ENCODE measurements around the gene RLF. TPM values are rescaled to one million over a fixed set of nuclear protein-coding genes. Genes with fewer than 3 reads are reported as not detected.
"Not testable (repeated sequence)": the region's sequence is repeated elsewhere in the genome, so short reads cannot be mapped to it uniquely, and the experiment has no call there.

The RLF gene
- total RNA-seq, 4 donors from 2014 or later: 13.7 to 27.7 (median 21.7) TPM

DNA sequence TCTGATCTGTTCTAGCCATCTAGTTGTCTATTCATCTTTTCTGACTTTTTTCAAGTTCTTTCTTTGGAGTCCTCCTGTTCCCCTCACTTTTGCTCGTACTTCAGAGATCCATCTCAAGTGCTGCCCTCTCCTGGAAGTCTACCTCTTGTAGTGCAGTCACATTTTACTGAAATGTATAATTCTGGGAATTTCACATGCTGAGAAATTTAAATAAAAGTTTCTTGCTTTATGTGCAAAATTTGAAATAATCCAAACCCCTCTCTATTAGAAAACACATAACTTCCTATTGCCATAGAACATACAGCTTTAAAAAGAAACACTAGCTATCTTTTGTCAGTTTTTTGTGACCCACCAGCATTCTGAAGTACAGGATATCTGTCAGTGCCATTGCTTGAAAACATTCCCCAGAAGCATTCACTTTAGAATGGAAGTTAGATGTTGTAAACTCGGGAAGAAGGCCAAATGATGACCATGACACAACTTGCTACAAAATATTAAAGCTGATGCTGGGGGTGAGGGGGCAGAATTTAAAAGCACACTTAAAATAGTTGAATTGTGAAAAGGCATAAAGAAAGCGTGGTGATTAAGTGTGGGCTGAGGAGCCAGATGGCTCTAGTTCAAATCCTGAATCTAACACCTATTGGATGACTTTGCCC lies 22.0 kb downstream of the RLF start:
- DNase-seq (ENCODE audit: low spot score): no peak
- TF ChIP-seq, protein P1, sequence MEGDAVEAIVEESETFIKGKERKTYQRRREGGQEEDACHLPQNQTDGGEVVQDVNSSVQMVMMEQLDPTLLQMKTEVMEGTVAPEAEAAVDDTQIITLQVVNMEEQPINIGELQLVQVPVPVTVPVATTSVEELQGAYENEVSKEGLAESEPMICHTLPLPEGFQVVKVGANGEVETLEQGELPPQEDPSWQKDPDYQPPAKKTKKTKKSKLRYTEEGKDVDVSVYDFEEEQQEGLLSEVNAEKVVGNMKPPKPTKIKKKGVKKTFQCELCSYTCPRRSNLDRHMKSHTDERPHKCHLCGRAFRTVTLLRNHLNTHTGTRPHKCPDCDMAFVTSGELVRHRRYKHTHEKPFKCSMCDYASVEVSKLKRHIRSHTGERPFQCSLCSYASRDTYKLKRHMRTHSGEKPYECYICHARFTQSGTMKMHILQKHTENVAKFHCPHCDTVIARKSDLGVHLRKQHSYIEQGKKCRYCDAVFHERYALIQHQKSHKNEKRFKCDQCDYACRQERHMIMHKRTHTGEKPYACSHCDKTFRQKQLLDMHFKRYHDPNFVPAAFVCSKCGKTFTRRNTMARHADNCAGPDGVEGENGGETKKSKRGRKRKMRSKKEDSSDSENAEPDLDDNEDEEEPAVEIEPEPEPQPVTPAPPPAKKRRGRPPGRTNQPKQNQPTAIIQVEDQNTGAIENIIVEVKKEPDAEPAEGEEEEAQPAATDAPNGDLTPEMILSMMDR (IDR thresholded peaks at IDR 0.05): no peak
- ATAC-seq (ENCODE audit: low FRiP score): no peak

DNA sequence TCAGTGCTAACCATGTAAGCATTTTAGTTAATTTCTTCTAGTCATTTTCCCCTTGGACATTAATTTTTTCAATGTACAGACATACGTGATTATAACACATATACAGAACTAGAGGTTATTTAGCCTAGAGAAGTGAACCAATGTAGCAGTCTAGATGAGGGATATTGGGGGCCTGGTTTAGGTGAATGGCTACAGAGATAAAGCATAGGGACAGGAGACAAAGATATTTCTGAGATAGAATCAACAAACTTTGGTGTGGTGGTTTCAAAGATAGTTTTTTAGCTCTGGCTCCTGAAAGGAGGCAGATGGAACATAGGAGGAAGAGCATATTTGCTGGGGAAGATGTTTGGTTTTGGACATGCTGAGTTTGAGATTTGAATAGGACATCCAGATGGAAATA lies 23.0 kb downstream of the RLF start:
- ATAC-seq (ENCODE audit: low FRiP score) (no peak), DNase-seq (ENCODE audit: low spot score) (no peak)
- TF ChIP-seq, protein P1 (IDR thresholded peaks at IDR 0.05): no peak

DNA sequence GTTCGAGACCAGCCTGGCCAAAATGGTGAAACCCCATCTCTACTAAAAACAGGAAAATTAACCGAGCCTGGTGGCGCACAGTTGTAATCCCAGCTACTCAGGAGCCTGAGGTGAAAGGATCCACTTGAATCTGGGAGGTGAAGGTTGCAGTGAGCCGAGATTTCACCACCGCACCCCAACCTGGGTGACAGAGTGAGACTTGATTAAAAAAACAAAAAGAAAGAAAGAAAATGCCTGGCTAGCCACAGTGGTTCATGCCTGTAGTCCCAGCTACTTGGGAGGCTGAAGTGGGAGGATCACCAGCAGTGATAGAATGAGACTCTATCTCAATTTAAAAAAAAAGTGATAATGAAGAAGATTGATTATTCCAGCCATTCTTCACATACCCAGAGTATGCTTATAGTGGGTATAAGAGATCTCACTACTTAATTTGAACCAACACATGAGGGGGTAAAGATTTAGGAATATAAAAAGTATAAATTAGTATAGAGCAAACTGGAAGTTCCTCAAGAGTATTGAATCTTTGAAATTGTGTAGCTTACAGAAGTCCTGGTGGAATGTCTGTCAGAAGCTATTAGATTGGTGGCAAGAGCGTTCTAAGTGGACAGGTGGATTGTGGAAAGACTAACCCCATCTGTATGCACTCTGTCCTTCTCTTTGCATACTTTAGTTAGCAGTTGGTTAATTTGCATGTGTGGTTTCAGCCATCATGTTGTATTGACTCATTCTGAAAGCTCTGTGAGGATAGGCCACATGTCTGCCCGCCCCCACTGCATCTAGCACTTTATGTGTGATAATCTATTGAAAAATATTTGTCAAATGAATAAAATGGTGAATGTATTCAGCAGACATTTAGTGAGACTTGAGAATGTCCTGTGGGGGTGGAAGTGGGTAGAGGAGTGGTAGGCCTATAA lies 25.0 kb downstream of the RLF start:
- ATAC-seq (ENCODE audit: low FRiP score) (no peak), DNase-seq (ENCODE audit: low spot score) (no peak)
- TF ChIP-seq, protein P1 (IDR thresholded peaks at IDR 0.05): no peak

DNA sequence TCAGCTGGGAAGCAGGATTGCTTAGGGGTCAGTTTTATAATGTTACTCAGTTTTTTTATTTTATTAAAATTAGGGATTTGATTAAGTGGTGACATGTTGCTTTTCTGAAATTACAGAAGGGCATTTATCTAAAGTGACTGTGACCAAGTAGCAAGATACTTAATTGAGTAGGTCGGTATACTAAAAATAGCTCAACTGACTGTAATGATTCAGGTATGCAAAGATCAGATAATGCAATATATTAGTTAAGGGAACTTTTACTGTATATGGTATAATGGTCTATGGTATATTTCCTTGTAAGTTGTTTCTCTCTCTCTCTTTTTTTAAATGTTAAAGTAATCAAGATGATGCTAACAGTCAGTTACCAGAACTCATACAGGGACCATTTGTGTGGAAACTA lies 26.2 kb downstream of the RLF start:
- TF ChIP-seq, protein P1 (IDR thresholded peaks at IDR 0.05): no peak
- ATAC-seq (ENCODE audit: low FRiP score) (no peak), DNase-seq (ENCODE audit: low spot score) (no peak)

DNA sequence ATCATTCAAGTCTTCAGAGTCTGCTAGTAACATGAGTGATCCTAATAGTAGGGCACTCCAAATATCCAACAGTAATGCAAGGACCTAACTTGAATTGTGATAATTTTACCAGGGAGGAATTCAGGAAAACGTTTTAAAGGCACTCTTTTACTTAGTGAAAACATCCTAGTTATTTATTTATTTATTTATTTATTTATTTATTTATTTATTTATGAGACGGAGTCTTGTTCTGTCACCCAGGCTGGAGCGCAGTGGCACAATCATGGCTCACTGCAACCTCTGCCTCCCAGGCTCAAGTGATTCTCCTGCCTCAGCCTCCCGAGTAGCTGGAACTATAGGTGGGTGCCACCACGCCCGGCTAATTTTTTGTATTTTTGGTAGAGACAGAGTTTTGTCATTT lies 33.5 kb downstream of the RLF start:
- DNase-seq (ENCODE audit: low spot score); ATAC-seq (ENCODE audit: low FRiP score): not testable (repeated sequence)

DNA sequence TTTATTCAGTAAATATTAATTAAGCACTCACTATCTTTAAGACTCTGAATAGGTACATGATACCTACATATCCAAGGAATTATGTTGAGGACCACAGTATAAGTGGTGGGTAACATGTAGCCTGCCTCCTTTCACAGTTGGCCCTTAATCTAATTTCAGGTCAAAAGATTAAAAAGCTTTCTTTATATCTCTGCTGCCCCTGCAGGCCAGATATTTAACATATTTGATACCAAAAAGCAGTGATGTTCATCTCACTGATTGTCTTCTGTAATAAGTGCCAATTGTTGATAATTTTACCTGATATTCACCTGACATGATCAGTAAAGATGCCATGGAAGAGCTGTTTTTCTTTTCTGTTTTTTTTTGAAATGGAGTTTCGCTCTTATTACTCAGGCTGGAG lies 36.5 kb downstream of the RLF start:
- TF ChIP-seq, protein P1 (IDR thresholded peaks at IDR 0.05): no peak
- DNase-seq (ENCODE audit: low spot score) (no peak), ATAC-seq (ENCODE audit: low FRiP score) (no peak)

DNA sequence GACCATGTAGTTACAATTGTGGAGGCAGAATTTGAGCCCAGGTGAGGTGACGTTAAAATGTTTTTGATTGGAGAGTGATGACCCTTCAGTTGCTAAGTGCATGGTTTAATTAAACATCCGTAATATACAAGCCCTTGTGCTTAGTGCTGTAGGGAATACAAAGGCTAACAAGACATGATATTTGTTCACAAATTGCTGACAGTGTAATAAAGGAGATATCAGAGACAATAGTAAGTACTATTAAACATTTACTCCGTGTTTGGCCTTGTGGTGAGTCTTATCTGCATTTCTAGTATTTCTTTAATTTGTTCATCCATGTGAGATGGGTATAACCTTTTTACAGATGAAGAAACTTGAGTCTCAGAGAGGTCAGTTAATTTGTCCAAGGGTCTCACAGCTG lies 37.9 kb downstream of the RLF start:
- DNase-seq (ENCODE audit: low spot score) (no peak), ATAC-seq (ENCODE audit: low FRiP score) (no peak)
- TF ChIP-seq, protein P1 (IDR thresholded peaks at IDR 0.05): no peak

Data from omental fat pad (tissue), 4 donors.